ENCODE data around the gene GASK1A.
"Not testable (repeated sequence)": the region's sequence is repeated elsewhere in the genome, so short reads cannot be mapped to it uniquely, and the experiment has no call there.

The GASK1A gene

DNA sequence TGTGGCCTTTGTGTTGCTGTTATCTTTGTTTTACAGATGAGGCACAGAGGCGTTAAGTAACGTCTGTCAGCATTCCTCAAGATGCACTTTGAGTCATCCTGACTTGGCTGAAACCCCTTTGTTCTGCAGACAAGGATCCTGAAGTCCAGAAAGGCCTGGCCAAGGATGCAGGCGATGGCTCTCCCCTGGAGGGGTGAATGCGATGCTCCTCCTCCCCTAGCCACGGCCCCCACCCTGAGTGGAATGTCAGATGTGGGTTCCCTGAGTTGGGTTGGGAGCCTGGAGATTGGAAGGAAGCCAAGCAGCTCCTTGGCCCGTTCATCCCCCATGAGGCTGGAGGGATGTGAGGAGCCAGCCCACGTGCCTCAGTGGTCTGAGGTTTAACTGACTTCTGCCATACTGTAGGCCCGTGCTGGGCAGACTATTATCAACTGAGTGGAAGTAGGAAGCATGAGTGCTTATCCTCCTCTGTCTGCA, 83.5 kb downstream of the GASK1A start:
- DNase-seq (ENCODE audit: low spot score), result no peak

DNA sequence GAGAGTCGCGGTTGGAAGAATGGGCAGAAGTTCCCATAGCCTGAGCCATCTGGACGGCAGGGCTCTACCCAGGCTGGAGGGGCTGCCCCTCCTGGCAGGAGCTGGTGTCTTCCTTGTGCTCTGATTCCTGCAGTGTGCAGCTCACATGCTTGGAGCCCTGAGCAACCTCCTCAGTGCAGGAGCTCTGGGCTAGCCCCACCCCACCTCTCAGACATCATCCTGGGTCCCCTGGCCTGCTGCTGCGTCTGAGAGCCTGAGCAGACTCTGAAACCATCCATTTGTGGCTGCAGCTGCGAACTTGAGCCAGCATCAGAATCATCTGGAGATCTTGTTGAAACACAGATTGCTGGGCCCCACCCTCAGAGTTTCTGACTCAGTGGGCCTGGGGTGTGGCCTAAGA, 84.0 kb downstream of the GASK1A start:
- no peak for DNase-seq (ENCODE audit: low spot score)

DNA sequence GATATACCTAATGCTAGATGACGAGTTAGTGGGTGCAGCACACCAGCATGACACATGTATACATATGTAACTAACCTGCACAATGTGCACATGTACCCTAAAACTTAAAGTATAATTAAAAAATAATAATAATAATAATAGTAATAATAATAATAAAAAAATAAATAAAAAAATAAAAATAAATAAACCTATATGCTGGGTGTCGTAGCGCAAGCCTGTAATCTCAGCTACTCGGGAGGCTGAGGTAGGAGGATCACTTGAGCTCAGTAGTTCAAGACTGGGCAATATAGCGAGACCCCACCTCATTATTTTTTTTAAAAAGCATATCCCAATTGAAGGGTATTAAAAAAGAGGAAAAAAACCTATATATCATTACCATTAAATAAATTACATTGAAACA, 91.6 kb downstream of the GASK1A start:
- DNase-seq (ENCODE audit: low spot score), result not testable (repeated sequence)

DNA sequence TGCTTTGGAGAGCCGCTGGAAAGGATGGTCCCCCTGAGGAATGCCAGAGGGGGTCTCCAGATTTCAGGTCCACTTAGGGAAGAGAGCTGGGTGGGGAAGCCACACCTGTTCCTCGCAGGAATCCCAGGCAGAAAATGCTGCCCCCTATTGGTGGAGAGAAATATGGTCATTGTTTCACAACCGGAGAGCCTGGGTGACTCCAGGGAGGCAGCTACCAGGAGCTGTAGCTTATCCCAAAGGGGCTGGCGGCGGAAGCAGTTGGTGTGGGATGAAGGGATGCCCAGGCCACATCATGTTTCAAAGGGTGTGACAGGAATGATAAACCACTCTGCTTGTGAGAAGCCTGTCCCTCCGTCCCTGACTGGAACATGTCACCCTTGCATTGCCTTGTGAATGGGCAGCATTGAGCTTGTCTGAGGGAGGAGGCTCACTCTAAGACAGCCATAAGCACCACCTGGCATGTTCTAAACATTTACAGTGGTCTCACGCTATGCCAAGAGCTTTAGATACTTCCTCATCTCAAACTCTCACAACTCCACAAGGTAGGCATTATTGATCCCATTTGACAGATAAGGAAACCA, 92.3 kb downstream of the GASK1A start:
- peak; percentile 46 for DNase-seq (ENCODE audit: low spot score)

DNA sequence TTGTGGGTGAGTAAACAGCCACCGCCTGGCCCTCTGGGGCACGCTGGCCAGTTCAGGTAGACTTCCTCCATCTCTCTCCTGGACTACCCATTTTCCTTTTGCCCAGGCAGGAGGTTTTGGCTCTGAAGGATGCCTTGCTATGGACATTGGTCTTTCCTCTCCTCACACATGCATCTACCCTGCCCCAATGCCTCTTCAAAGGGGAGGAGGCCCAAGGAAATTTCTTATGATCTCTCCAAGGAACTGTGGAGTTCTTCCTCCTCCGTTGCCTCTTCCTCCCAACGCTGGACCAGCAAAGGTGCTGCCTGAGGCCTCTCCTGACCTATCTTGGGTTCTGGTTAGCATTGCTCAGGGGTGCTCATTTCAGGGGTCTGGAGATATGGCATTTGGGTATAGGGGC, 93.2 kb downstream of the GASK1A start:
- DNase-seq (ENCODE audit: low spot score), result no peak

DNA sequence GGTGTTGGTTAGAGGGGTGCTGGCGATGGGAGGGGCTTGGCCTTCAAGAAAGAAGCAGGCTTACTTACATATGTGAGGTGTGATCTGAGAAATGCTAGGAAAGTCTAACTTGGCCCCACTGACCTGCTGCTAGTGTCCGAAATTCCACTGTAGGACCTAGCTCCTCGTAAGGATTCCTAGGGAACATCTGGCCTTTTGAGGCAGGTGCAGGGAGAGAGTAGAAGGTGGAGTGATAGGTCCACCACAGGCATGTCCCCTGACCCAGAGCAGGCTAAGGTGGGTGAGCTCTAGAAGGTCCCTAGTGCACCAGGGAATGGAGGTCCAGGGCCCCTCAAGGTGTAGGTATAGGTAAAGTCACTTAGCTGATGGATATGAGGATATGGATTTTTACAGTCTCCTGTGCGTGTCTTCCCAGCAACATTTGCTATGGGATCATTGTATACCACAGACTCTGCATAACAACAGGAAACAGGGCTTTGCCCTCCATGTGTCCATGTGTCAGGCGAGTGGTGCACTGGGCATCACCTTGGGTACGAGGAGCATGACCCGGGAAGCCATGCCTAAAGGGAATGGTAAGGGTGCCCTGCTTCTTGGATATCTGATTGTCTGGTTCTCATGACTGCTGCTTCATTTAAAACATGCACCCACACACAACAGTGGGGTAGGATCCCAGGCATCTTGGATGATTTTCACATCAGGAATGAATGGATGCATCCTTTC, 94.2 kb downstream of the GASK1A start:
- DNase-seq (ENCODE audit: low spot score), result no peak

DNA sequence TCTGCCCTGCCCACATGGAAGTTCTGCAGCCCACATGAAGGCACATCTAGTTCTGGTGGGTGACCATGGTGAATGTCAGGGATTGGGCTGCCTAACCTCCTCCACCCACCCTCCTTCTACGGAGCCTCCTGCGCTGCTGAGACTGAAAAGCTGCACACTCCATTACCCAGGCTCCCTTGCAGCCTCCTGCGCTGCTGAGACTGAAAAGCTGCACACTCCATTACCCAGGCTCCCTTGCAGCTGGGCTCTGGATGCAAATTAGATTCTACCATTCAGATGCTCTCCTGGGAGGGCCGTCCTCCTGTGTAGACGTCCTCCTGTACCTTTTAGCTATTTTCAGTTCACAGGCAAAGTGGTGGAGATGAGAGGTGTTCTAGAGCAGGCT, 94.7 kb downstream of the GASK1A start:
- DNase-seq (ENCODE audit: low spot score), result no peak

DNA sequence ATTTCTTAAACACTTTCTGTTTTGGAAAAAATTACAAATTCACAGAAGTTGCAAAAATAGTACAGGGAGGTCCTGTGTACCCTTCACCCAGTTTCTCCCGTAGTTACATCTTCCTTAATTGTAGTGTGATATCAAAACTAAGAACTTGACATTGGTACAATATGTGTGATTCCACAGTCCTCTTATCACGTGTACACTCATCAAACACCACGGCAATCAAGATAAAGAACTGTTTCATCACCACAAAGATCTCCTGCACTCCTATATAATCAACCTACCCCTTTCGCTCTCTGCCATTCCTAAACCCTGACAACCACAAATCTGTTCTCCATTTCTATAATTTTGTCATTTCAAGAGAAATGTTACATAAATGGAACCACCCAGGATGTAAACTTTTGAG, 95.4 kb downstream of the GASK1A start:
- DNase-seq (ENCODE audit: low spot score), result no peak

DNA sequence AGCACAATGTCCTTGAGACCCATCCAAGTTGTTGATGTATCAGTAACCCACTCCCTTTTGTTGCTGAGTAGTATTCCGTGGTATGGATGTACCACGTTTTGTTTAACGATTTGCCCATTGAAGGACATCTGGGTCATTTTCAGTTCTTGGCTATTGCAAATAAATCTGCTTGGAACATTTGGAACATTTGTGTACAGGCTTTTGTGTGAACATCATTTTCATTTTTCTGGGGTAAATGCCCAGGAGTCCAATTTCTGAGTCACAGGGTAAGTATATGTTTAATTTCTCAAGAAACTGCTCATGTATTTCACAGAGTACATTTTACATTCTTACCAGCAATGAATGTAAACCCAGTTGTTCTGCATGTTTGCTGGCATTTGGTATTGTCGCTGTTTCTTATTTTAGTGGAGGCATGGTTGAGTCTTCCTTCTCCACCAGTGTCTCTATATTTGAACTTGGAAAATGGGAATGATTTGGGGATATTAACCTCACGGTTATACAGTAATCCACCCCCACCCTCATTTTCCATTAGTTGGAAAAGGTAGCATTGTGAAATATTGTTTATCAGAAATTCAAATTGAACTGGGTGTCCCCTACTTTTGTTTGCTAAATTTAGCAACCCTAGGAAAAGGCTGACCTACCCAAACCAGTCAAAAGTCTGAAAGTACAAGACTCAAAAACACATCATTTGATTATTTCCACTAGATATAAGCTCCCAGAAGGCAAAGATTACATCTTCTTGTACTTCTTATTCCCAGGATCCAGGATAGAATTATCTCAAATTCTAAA, 96.0 kb downstream of the GASK1A start:
- no peak for DNase-seq (ENCODE audit: low spot score)

DNA sequence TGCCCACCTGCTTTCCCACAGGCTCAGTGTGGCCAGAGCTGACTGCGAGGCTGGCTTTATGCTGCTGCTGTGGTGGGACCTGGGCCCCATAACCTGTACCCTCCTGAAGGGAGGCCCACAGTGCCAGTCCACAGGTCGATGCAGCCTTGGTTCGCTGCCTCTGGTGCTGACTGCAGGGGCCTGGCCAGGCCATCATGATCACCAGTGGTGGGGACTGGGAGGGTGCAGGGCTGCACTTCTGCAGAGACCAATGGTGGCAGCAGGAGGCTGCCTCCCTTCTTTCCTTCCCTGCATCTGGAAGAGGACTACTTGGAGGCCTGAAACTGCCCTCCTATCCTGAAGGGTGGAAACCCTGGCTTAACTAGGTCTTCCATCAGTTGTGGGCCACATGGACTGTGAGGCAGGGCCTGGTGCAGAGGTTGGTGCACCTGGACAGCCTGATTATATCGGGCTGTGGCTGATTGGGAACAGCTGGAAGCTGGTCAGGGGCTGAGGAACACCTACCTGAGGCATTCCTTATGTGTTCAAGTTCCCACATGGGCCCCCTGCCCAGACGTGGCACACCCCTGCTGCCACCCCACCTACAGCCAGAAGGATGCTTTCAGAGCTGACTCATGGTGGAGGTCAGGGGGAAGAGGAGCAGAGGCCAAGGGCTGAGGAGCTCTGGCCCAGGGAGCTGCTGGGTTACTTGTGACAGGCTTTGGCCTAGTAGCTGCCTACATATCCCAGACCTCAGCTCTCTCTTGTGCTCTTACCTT, 97.0 kb downstream of the GASK1A start:
- DNase-seq (ENCODE audit: low spot score), result no peak

DNA sequence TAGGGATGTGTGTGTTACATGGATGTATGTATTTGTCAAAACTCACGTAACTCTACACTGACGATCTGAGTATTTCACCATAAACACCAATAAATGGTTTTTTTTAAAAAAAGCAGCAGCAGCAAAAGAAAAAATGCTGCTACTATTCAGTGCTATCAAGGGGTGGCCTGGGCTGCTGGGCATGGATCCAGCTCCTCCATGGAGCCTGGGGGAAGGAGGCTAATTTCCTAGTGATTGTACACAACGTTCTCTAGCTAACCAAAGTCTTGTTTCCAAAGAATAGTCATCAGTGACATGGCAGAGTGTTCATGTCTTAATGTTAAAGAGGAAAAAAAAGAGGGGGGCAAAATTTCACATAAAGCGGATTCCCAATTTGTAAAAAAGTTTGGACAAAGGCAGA, 97.7 kb downstream of the GASK1A start:
- DNase-seq (ENCODE audit: low spot score), result no peak

DNA sequence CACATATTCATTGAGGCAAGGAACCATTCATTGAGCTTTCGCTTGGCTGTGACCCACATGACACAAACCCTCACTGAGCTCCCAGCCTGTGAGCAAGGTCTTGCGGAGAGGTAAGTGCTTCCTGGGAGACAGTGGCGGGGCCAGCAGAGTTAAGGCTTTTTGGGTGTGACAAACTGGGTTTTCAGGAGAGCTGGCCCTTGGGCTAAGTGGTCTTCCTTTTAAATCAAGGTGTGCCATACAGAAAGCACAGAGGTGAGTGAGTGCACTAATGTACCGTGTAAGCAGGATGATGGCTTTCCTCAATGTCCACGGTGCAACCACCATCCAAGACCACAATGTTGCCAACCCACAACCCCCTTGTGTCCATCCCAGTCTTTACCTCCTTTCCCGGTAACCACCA, 98.2 kb downstream of the GASK1A start:
- DNase-seq (ENCODE audit: low spot score), result no peak

DNA sequence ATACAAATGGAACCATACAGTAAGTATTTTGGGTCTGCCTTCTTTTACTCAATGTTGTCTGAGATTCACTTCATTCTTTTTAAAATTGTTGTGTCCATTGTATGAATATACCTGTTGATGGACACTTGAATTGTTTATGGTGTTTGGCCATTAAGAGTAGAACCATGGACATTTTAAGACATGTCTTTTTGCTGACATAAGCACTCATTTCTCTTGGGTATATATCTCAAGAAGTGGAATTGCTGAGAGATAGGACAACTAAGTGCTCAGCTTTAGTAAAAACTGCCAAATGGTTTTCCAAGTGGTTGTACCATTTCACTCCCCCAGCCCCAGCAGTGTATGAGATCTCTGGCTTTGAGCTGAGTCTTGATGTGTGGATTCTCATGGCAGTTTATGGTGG, 98.6 kb downstream of the GASK1A start:
- no peak for DNase-seq (ENCODE audit: low spot score)

DNA sequence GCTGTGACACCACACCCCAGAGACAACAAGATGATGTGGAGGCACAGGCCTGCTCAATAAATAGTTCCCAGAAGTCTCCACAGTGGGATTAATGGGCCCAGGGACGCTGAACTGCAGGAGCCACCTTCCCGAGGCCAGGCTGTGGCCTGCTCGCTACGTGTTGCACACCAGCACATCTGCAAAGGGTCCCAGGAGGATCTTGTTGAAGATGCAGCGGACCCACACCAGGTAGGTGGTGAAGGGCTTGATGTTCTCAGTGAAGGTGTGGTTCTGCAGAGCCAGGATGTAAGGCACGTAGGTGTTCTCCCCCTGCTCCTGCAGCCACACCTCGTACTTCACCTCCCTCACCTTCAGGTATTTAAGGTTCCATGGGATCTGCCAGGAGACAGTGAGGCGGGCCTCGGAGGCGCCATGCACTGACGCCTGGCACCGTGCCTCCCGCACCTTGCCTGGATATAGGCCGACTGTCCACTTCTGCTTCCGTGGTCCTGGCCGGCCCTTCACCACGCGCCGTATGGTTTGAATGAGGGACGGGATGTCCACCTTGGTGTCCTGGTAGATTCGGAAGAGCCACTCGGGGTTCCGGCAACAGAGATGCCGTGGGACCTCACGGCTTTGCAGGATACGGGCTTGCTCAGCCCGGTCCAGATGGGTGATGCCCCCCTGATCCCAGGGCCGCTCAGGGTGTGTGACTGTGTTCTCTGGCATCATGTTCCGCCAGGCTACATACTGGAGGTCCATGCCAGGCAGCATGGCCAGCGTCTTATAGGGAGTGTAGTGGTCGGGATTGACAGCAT, 100.6 kb downstream of the GASK1A start:
- no peak for DNase-seq (ENCODE audit: low spot score)

DNA sequence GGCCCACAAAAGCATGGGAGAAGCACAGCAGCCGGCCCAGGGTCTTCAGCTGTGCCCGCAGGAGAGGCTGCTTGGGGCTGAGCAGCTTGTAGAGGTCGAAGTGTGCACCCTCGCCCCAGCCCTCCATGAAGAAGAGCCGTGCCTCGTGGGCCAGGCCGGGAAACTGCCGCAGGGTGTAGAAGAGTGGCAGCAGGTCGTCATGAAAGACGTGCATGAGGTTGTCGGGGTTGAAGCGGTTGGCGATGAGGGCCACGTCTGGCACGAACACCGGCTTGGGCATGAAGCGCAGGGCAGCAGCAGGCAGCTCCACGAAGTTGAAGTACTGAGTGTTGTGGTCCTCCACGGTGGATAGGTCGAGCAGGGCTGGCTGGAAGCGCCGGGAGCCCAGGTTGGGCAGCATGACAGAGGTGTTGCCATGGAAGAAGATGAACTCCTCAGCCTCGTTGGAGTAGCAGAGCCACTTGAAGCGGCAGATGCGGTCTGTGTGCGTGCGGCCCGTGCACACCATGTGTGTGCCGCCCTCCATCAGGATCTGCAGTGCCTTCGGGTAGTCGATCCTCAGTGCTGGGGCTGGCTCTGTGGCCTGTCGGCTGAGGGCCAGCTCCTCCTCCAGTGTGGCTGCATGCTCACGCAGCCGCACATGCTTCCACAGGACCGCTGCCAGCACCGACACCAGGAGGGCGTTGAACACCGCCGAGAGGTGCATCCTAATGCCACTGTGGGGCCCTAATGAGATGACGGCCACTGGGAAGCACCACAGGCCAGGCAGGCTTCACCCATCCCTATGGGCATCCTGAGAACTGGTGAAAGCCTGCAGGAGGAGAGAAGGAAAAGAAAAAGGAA, 101.8 kb downstream of the GASK1A start:
- DNase-seq (ENCODE audit: low spot score), result no peak

DNA sequence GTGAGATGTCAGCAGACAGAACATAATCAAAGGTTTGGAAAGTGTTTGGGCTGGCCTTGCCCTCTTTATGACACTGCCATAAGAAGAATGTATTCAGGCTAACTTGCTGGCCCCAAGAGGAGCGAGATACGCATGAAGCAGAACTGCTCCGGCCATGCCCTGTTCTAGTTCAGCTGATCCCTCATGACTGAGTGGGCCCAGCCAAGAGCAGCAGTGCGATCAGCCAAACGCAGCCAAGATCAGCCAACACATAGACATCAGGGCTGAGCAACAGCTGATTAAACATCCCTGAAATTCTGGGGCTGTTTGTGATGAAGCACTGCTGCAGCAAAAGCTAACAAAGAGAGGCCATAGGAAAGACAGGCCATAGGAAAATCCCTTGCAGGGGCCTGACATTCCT, 102.7 kb downstream of the GASK1A start:
- no peak for DNase-seq (ENCODE audit: low spot score)

DNA sequence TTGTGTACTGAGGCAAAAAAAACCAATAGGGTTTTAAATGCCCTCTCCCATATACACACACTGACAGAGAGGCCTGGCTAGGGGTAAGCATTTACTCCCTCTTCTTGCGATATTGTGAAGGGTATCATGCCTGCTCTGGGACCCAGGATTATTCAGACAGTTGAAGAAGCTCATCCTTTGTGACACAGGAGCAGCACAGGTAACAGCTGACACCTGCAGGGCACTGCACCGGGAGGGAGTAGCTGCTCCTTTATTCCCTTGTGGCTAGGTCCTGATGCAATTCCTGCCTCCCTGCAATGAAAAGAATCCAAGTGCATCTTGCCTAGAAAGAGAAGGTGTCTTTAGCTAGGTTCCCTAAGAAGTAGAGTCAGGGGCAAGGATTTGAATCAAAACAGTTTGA, 103.3 kb downstream of the GASK1A start:
- DNase-seq (ENCODE audit: low spot score), result no peak

DNA sequence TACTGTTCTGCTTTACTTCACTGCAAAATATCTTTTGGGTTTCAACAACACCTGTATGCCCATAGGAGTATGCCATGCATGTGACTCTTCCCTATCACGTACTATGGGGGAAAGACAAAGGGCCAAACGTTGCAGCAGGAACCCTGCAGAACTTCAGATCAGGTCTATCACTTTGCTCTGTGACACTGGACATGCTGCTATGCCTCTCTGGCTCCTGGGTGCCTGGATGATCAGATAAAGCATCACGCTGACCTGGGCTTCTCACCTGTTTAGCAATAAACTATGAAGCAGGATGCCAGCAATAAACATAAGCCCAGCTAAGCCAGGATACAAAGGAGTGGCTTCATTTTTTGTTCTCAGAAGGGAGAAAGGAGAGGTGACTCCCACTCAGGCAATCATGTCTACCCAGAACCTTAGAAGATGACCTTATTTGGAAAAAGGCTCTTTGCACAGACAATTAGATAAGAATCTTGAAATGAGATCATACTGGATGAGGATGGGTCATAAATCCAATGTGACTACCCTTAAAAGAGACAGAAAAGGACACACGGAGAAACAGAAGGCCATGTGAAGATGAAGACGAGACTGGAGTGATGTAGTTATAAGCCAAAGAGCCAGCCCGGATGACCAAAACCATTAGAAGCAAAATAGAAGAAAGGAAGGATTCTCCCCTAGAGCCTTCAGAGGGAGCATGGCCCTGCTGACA, 107.5 kb downstream of the GASK1A start:
- no peak for DNase-seq (ENCODE audit: low spot score)

DNA sequence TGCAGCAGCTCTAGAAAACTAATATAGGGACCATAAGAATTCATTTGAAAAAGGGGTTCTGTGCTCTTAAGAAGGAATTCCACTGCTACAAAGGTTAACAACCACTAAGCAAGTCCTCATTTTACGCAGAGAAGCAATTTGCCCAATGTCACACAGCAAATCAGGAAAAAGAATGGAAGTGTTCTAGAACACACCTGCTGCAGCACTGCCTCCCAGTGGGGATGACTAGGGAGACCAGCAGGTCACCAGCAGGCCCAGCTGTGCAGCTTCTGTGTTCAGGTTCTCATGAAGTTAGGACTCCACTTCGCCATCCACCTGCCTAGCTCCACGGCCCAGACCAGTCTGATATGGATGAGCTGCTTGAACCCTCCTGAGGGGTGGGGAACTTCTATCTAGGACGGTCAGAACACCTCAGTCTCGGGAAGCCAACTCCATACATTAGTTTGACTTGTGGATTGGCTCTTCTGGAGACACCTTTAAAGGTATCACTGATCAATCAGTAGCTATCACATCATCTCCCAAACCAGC, 108.2 kb downstream of the GASK1A start:
- no peak for DNase-seq (ENCODE audit: low spot score)

DNA sequence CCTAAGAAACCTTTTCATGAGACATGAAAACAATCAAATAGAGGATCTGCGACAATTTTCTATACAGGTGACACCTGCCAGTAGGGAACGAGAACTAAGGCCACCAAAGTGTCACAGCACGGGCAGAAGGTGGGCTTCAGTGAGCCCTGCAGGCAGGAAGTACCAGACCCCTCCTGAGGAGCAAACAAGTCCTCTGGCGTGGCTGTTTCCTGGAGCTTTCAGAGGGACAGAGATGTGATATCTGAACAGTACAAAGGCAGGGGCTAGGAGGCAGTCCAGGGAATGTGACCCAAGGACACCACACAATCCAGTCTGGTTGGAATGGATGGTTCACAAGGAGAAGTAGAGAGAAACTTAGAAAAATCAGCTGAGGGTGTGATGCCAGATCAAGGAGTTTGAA, 110.0 kb downstream of the GASK1A start:
- DNase-seq (ENCODE audit: low spot score), result no peak

Data from hematopoietic multipotent progenitor cell treated with erythropoietin and hydrocortisone succinate and interleukin-3 and kit ligand, for 15 days (in vitro differentiated cells).